Astrocyte (in vitro differentiated cells and primary cell): ENCODE measurements around the gene FAF1. TPM values are rescaled to one million over a fixed set of nuclear protein-coding genes. Genes with fewer than 3 reads are reported as not detected.

Experiments
- DNase-seq: peaks from one replicate; pipeline ENCODE4 v3.0.0-alpha.2; 2010; ENCODE audit warnings: low read depth
- FAIRE-seq: peaks from 2 replicates; lab custom pipeline; 2011; peaks lifted over from hg19 to GRCh38; lab: Jason Lieb, UNC
- H2AFZ ChIP-seq: 2 replicates; pipeline ENCODE4 v1.6.0; 2012; ENCODE audit warnings: low read depth, low read length, inconsistent platforms
- H3K27ac ChIP-seq: 2 replicates; pipeline ENCODE4 v1.5.1; 2011; ENCODE audit warnings: low read depth, low read length, inconsistent platforms
- H3K27me3 ChIP-seq: 2 replicates; pipeline ENCODE4 v1.6.0; 2011; ENCODE audit warnings: low read length, inconsistent platforms; ENCODE audit not compliant: insufficient read depth
- H3K36me3 ChIP-seq: 2 replicates; pipeline ENCODE4 v1.5.1; 2011; ENCODE audit warnings: low read length, inconsistent platforms; ENCODE audit not compliant: insufficient read depth
- H3K4me1 ChIP-seq: 2 replicates; pipeline ENCODE4 v1.5.1; 2011; ENCODE audit warnings: low read length, inconsistent platforms; ENCODE audit not compliant: insufficient read depth
- H3K4me2 ChIP-seq: 2 replicates; pipeline ENCODE4 v1.6.0; 2012; ENCODE audit warnings: low read length, inconsistent platforms
- H3K4me3 ChIP-seq: 2 replicates; pipeline ENCODE4 v1.5.1; 2011; ENCODE audit warnings: low read depth, mild to moderate bottlenecking, low read length, inconsistent platforms; ENCODE audit not compliant: insufficient read depth
- H3K79me2 ChIP-seq: 2 replicates; pipeline ENCODE4 v1.6.0; 2012; ENCODE audit warnings: mild to moderate bottlenecking, low read length, inconsistent platforms; ENCODE audit not compliant: insufficient read depth
- H3K9ac ChIP-seq: 2 replicates; pipeline ENCODE4 v1.6.0; 2012; ENCODE audit warnings: mild to moderate bottlenecking, low read length, inconsistent platforms
- H3K9me3 ChIP-seq: 2 replicates; pipeline ENCODE4 v1.5.1; 2012; ENCODE audit warnings: low read depth, mild to moderate bottlenecking, low read length, inconsistent platforms; ENCODE audit not compliant: insufficient read depth
- H4K20me1 ChIP-seq: 2 replicates; pipeline ENCODE4 v1.6.0; 2012; ENCODE audit warnings: low read length, inconsistent platforms; ENCODE audit not compliant: insufficient read depth
- H3K27ac Mint-ChIP-seq: one replicate; pipeline ENCODE4 v1.8.0; 2021; ENCODE audit warnings: mild to moderate bottlenecking, mixed read lengths; ENCODE audit not compliant: unreplicated experiment
- H3K27me3 Mint-ChIP-seq: one replicate; pipeline ENCODE4 v1.8.0; 2021; ENCODE audit warnings: low read depth, mixed read lengths; ENCODE audit not compliant: unreplicated experiment
- H3K36me3 Mint-ChIP-seq: one replicate; pipeline ENCODE4 v1.8.0; 2021; ENCODE audit warnings: low read depth, mixed read lengths; ENCODE audit not compliant: unreplicated experiment
- H3K4me1 Mint-ChIP-seq: one replicate; pipeline ENCODE4 v1.8.0; 2021; ENCODE audit warnings: low read depth, mixed read lengths; ENCODE audit not compliant: unreplicated experiment
- H3K4me3 Mint-ChIP-seq: one replicate; pipeline ENCODE4 v1.8.0; 2021; ENCODE audit warnings: mild to moderate bottlenecking, moderate library complexity, mixed read lengths; ENCODE audit not compliant: unreplicated experiment
- H3K9me3 Mint-ChIP-seq: one replicate; pipeline ENCODE4 v1.8.0; 2021; ENCODE audit warnings: mild to moderate bottlenecking, mixed read lengths; ENCODE audit not compliant: unreplicated experiment
- EZH2 ChIP-seq: IDR thresholded peaks from 2 replicates; pipeline ENCODE4 v1.6.1; 2012; ENCODE audit warnings: mild to moderate bottlenecking, low read length, inconsistent platforms; ENCODE audit not compliant: insufficient read depth
- total RNA-seq: library from RNA; stranded (reverse); gene quantifications from 2 replicates; pipeline ENCODE4 v1.2.1, GENCODE V29; 2021
- TF ChIP-seq, protein P1 (sequence below): IDR thresholded peaks from 2 replicates; pipeline ENCODE4 v1.5.1; 2011; ENCODE audit warnings: low read depth, mild to moderate bottlenecking, inconsistent platforms, low read length, moderate library complexity; ENCODE audit not compliant: insufficient read depth

The FAF1 gene
- total RNA-seq, 1 donor from 2014 or later: 35.4 TPM

DNA sequence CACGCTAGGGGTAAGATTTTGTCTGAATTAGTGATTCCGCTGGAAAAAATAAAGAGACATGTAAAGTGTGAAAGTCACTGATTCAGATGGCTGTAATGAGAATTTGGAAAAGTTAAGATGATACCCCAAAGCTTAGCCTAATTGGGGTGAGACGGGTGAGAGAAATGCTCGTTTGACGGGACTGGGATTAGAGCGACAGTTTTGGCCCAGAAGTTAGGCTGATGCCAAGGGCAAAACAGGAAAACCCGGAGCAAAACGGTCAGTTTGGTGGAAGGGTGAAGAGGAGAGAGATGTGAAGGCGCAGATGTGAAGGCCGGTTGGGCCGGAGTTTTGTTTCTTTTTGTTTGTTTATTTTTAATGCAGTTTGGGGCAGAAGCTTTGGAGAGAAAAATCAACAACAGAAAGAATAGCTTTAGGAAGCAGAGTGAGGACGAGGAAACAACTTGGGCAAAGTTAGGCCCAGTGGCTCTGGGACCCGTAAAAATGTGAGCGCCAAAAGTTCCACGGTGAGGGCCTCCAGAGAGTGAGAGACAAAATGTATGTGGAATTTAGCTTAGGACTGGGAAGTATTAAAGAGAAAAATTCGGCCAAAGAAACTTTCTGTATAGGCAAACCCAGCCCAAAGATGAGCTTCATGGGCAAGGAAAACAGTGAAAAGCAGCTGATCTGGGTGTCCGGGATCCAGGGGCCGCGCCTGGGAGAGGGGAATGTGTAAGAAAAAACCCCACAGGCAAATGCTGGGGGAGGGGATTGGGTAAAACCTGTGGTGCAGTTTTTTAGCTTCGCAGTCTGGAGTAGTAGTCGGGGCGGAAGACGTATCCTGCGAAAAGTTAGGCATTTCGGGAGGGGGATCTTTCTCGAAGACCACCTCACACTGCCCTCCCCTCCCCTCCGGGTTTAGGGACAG is 538.0 kb downstream of the FAF1 start:
- H3K4me2 ChIP-seq: peak overlapping the region; percentile 82
- no peak for FAIRE-seq
- H3K27me3 ChIP-seq: peaks cover 88% of the 10 kb centered on the region
- DNase-seq: no peak
- H3K79me2 ChIP-seq: peaks cover 26% of the 10 kb centered on the region
- Mint-ChIP-seq H3K9me3 (peaks cover 29% of the 10 kb centered on the region), H3K4me1 (no peaks in the 10 kb centered on the region), H3K36me3 (no peaks in the 10 kb centered on the region), H3K27ac (peak overlapping the region; percentile 87), H3K27me3 (peaks cover 76% of the 10 kb centered on the region), H3K4me3 (no peak overlapping the region)
- H3K9ac ChIP-seq: peak overlapping the region; percentile 74
- TF ChIP-seq, protein P1, sequence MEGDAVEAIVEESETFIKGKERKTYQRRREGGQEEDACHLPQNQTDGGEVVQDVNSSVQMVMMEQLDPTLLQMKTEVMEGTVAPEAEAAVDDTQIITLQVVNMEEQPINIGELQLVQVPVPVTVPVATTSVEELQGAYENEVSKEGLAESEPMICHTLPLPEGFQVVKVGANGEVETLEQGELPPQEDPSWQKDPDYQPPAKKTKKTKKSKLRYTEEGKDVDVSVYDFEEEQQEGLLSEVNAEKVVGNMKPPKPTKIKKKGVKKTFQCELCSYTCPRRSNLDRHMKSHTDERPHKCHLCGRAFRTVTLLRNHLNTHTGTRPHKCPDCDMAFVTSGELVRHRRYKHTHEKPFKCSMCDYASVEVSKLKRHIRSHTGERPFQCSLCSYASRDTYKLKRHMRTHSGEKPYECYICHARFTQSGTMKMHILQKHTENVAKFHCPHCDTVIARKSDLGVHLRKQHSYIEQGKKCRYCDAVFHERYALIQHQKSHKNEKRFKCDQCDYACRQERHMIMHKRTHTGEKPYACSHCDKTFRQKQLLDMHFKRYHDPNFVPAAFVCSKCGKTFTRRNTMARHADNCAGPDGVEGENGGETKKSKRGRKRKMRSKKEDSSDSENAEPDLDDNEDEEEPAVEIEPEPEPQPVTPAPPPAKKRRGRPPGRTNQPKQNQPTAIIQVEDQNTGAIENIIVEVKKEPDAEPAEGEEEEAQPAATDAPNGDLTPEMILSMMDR: no peak
- peak; percentile 20 for TF ChIP-seq EZH2
- peaks cover 41% of the 10 kb centered on the region for H4K20me1 ChIP-seq
- no peaks in the 10 kb centered on the region for H3K9me3 ChIP-seq
- peak overlapping the region; percentile 33 for H3K27ac ChIP-seq
- peaks cover 11% of the 10 kb centered on the region for H3K4me1 ChIP-seq
- H3K4me3 ChIP-seq: peak overlapping the region; percentile 54
- H3K36me3 ChIP-seq: no peaks in the 10 kb centered on the region
- H2AFZ ChIP-seq: no peak overlapping the region

DNA sequence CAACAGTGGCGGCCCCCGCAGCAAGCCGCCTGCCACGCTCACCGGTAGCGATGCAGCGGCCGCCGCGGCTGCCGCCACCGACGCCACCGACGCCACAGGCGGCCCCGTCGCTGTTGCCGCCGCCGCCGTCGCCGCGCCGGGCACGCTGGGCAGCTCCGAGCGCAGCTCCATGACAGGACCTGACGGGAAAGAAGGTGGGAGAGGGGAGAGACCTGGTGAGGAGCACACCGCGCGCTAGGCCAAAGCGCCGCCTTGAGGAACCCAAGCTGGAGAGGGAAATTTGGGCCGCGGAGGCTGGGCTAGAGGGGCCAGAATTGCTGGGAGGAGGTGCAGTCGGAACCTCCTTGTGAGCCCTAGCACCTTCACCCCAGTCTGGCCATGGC is 538.7 kb downstream of the FAF1 start:
- DNase-seq: no peak
- H3K27me3 Mint-ChIP-seq: peaks cover 79% of the 10 kb centered on the region
- Histone ChIP-seq H3K4me2 (peak overlapping the region; percentile 82), H3K27ac (peak overlapping the region; percentile 11), H2AFZ (peak overlapping the region; percentile 56), H3K4me1 (peaks cover 11% of the 10 kb centered on the region), H3K9ac (peak overlapping the region; percentile 74), H3K9me3 (no peaks in the 10 kb centered on the region), H3K27me3 (peaks cover 88% of the 10 kb centered on the region), H4K20me1 (peaks cover 40% of the 10 kb centered on the region), H3K4me3 (peak overlapping the region; percentile 37), H3K79me2 (peaks cover 26% of the 10 kb centered on the region), H3K36me3 (no peaks in the 10 kb centered on the region)
- peak overlapping the region; percentile 87 for H3K27ac Mint-ChIP-seq
- H3K9me3 Mint-ChIP-seq: peaks cover 28% of the 10 kb centered on the region
- no peak overlapping the region for H3K4me3 Mint-ChIP-seq
- TF ChIP-seq, protein P1: no peak
- TF ChIP-seq EZH2: peak; percentile 85
- no peaks in the 10 kb centered on the region for H3K4me1 Mint-ChIP-seq
- H3K36me3 Mint-ChIP-seq: no peaks in the 10 kb centered on the region
- FAIRE-seq: no peak
